TTC549 (cell line): ENCODE results near the gene IP6K1.
"Not testable (repeated sequence)": the region's sequence is repeated elsewhere in the genome, so short reads cannot be mapped to it uniquely, and the experiment has no call there.

Experiments
- FAIRE-seq: peaks from 2 replicates; lab custom pipeline; 2012; peaks lifted over from hg19 to GRCh38; lab: Jason Lieb, UNC

IP6K1 gene

GRCh38 chr3:49763981-49764380 lies 22.4 kb downstream of the IP6K1 start:
- no peak for FAIRE-seq

- no peak for FAIRE-seq
Observed at GRCh38 chr3:49761661-49762060, 24.7 kb downstream of the IP6K1 start.

- no peak for FAIRE-seq
Observed at GRCh38 chr3:49759226-49759625, 27.1 kb downstream of the IP6K1 start.

- FAIRE-seq: no peak
Observed at GRCh38 chr3:49757197-49757596, 29.1 kb downstream of the IP6K1 start.

GRCh38 chr3:49756036-49756435 lies 30.3 kb downstream of the IP6K1 start:
- FAIRE-seq: no peak

GRCh38 chr3:49754536-49754935 lies 31.8 kb downstream of the IP6K1 start:
- no peak for FAIRE-seq

GRCh38 chr3:49751501-49751900 lies 34.8 kb downstream of the IP6K1 start:
- no peak for FAIRE-seq

- no peak for FAIRE-seq
Observed at GRCh38 chr3:49750056-49750455, 36.3 kb downstream of the IP6K1 start.

- FAIRE-seq: not testable (repeated sequence)
Observed at GRCh38 chr3:49748874-49749273, 37.5 kb downstream of the IP6K1 start.

GRCh38 chr3:49747792-49748480 lies 38.4 kb downstream of the IP6K1 start:
- FAIRE-seq: no peak

- FAIRE-seq: no peak
Observed at GRCh38 chr3:49745986-49746385, 40.4 kb downstream of the IP6K1 start.

- no peak for FAIRE-seq
Observed at GRCh38 chr3:49740427-49740826, 45.9 kb downstream of the IP6K1 start.

GRCh38 chr3:49738067-49738713 lies 48.2 kb downstream of the IP6K1 start:
- FAIRE-seq: no peak

- no peak for FAIRE-seq
Observed at GRCh38 chr3:49734752-49735151, 51.6 kb downstream of the IP6K1 start.

GRCh38 chr3:49733551-49733950 lies 52.8 kb downstream of the IP6K1 start:
- FAIRE-seq: no peak

- no peak for FAIRE-seq
Observed at GRCh38 chr3:49732597-49732996, 53.7 kb downstream of the IP6K1 start.

GRCh38 chr3:49729966-49730609 lies 56.3 kb downstream of the IP6K1 start:
- no peak for FAIRE-seq

GRCh38 chr3:49727924-49728361 lies 58.4 kb downstream of the IP6K1 start:
- no peak for FAIRE-seq

- FAIRE-seq: no peak
Observed at GRCh38 chr3:49727154-49727923, 59.0 kb downstream of the IP6K1 start.

GRCh38 chr3:49725906-49726681 lies 60.2 kb downstream of the IP6K1 start:
- FAIRE-seq: no peak

- no peak for FAIRE-seq
Observed at GRCh38 chr3:49724586-49724985, 61.8 kb downstream of the IP6K1 start.
